ENCODE measurements around the gene MAPRE3.
A peak's percentile ranks its signal among the peaks of the same experiment; 100 is the strongest.
"Not testable (repeated sequence)": the region's sequence is repeated elsewhere in the genome, so short reads cannot be mapped to it uniquely, and the experiment has no call there.

The MAPRE3 gene

DNA sequence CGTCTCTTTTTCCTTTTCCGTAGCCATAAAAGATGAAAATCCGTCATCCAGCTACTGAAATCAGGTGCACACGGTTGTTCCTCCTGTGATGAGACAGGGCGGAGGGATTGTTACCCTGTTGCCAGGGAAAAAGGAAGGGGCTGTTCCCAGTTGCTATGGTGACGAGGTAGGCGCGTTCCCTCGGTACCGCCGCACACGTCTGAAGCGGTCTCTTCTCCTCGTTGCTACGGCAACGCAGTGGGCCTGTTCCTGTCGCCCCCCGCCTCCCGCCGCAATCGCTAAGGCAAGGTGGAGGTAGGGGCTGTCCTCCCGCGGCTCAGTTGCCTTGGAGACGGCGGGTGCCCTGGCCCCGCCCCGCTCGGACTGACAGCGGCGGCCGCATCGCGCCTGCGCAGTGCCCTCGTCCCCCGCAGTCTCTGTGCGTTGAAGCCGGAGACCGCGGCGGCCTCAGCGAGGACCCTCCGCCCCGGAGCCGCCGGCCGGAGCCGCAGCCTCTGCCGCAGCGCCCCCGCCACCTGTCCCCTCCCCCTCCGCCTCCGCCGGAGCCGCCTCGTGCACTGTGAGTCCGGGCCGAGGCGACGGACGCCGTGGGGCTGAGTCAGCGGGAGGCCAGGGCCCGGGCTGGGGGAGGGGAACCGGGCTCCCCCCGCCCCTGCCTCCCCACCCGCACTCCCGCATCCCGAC, at the start of gene MAPRE3:
Gene MAPRE3 (plus strand): TSS at position 394 of the 684 bp plus-strand sequence. CDS start 51,582 bp downstream, outside the sequence.
- DNase-seq, result peak; percentile 89

DNA sequence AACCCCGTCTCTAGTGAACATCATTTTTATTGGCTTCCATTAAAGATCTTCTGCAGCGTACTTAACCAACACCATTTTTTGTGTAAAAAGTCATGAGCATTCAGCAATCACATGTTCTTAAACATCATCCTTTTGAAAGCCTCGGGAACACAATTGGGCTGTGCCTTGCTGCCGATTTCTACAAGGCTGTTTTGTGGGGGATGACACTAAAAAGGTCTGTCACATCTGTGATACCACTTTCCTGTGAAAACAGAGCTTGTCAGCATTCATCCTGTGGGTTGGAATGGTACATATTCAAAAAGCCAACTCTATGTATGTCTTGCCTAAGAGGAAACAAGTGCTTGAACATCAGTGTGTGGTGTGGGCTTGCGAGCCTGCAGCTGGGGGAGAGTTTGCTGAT, 49.1 kb upstream of the MAPRE3 start:
- no peak for DNase-seq

DNA sequence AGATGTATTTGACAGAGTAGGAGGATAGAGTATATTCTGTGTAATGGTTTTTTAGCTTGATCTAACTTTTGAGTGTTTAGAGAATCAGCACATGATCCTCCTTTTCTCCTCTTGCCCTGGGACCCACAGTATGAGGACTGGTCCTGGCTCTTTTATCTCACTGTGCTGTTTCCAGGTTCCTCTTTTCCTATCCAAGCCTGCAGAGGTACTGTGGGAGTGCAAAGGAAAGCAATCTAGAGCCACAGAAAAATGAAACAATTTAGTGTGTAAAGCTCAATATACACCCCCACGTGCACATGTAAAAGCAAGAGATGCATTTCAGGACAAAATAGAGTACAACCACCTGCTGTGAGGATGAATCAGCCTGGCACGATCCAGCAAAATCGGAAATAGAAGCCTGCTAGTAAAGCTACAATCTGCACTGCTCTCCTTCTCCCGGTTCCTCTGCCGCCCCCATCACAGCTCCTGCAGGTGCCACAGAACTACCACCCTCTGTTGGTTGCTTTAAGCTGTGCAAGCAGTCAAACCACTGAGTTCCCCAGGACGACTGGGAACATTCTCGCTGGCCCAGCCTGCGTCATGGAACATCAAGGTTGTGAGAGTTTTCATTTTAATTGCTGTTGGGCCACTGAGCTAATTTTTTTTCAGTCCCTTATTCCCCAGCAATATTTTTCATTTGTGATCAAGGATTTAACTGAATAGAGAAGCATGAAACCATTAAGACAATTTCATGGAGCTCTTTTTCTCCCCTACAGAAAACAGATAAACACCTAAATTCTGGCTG, 47.8 kb upstream of the MAPRE3 start:
- no peak for DNase-seq

DNA sequence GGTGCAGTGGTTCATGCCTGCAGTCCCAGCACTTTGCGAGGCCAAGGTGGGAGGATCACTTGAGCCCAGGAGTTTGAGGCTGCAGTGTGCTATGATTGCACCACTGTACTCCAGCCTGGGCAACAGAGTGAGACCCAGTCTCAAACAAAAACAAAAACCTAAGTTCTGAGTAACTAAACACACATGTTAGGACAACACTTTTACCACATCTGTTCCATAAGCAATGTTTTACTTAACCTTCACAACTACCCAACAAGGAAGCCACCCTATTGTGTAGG, 47.3 kb upstream of the MAPRE3 start:
- DNase-seq, result not testable (repeated sequence)

DNA sequence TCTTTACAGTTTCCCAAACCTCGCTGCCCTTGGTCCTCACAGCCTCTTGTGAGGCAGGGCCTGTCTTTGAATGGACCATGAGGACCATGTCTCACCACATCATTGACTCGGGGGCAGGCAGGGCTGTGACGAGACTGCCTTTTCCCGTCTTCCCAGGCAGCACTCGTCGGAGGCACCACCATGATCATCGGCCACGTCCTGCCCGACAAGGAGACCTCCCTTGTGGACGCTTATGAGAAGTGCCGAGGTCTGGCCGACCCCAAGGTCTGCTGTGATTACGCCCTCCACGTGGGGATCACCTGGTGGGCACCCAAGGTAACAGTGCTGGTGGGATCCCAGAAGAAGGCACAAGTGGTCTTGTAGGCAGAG, 45.7 kb upstream of the MAPRE3 start:
- DNase-seq, result no peak

DNA sequence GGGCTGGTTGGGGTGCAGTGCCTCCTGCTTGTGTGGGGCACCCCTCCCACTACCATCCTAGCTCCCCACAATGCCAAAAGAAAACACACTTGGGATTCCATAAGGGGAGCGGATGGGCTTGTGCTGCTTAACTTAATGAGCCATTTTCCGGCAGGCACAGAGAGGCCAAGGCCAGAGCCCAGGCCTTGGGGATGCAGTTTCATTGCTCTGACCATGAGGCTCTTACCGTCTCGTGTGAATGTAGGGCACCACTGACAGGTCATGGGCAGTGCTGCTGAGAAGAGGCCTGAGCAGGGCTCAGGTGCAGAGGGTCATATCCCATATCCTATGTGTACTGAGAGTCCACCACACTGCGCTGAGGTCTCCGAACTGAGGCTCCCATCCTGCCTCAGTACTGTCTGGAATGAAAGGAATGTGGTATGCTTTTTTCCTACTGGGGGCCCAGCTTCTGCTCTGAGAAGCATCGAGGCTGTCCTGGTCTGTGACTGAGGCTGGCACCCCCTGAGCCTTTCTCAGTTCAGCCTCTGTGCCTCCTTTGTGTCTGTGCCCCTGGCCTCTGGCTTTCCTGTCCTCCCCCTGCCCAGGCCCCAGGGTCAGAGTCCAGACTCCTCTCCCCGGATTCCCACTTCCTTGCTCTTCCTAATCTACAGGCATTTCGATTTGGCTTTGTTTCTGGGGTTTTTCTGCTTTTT, 45.2 kb upstream of the MAPRE3 start:
- no peak for DNase-seq

DNA sequence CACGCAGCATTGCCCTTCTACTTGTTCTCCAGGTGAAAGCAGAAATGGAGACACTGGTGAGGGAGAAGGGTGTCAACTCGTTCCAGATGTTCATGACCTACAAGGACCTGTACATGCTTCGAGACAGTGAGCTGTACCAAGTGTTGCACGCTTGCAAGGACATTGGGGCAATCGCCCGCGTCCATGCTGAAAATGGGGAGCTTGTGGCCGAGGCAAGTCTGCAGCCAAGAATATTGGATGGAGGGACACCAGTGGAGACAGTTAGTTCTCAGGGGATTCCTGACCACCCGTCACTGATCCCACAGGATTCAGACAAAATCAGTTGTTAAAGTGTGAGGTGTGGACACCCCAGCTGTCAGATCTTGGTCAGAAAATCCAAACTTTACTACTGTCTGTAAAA, 43.2 kb upstream of the MAPRE3 start:
- no peak for DNase-seq

DNA sequence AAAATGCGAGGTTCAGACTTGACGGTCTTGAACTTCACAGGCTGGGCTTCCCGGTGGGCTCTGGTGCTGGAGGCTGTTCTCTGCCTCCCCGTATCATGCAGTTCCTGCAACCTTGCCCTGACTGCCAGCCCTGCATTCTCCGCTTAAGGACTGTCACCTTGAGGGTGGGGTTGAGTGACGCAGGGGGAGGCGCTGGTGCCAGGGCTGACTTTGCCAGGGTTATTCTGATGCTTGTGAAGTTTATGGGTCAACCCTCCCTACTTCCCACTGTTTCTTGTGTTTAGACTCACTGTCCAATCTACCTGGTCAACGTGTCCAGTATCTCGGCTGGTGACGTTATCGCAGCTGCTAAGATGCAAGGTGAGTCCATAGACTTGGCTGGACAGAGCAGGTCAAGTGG, 37.5 kb upstream of the MAPRE3 start:
- DNase-seq, result no peak

DNA sequence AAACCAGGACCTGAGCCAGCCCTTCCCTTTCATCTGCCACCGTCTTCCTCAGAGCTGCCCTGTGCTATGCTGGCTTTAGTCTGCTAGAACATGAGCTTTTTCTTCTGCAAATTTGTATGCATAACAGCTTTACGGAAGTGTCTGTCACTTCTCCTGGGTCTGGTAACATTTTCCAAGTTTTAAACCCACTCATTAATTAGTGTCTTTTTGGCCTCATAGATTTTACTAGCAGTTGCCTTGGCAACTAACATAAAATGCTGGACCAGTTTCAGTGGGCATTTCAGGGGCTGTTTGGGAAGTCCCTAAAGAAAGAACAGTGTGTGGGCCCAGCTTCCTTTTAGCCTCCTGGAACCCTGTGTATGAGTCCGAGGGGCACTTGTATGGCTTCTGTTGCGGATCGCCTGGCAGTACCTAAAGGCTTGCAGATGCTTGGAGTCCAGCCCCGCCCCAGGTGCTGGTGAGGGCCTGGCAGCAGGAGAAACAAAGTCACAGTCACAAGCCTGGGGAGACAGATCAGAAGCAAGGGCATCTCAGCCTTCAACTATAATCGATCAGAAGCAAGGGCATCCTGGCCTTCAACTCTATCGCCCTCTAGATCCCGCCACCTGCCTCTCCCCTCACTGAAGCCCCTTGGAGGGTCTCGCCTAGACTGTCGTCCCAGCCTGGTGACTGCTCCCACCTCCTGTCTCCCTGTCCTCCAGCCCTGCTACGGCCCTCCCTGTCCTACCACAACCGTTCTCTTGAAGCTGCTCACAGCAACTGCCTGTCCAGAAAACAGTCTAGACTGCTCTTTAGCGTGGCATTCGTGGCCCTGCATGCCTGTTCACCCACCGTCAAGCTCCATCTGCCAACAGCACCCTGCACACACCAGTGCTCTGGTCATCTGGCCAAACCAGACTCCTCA, 36.8 kb upstream of the MAPRE3 start:
- no peak for DNase-seq

DNA sequence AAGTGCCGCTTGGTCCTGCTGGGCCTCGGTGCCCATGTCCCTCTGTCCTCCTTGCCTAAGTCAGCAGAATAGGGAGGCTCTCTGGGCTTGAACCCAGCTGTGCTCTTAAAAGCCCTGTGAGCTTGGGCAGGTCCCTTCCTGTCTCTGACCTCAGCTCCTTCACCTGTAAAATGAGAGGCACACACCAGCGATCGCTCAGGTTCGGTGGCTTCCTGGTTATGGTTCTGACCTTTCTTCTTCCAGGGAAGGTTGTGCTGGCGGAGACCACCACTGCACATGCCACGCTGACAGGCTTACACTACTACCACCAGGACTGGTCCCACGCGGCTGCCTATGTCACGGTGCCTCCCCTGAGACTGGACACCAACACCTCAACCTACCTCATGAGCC, 36.1 kb upstream of the MAPRE3 start:
- DNase-seq, result no peak

DNA sequence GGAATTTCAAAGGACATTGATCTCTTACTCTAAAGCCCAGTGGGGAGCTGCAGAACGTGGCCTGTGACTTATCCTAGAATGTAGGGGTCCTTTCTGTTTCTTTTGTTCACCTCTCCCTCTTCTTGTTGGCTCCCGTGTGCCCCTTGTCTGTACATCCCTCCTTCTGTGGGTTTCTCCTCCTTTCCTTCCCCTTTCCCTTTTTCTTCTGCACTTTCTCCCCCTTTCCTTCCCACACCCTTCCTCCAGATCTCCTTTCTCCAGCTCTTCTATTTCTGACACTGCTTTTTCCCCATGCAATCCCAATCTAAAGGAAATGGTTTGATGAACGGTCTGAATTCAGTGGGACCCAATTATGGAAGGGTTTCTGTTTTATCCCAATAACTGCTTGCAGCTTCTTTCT, 35.5 kb upstream of the MAPRE3 start:
- DNase-seq, result no peak

DNA sequence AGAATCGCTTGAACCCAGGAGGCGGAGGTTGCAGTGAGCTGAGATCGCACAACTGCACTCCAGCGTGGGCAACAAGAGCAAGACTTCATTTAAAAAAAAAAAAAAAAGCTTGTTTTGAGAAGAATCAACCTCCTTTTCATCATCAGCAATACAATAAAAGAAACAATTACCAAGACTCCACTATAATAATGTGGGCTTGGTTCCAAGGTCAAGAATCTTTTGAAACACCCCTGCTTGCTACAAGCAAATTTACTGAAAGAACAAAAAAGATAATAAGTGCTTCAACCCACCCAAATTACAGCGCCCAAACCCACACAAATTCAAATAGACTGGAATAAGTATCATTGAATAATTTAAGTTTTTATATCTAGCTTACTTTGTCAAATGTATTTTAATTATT, 33.6 kb upstream of the MAPRE3 start:
- no peak for DNase-seq

DNA sequence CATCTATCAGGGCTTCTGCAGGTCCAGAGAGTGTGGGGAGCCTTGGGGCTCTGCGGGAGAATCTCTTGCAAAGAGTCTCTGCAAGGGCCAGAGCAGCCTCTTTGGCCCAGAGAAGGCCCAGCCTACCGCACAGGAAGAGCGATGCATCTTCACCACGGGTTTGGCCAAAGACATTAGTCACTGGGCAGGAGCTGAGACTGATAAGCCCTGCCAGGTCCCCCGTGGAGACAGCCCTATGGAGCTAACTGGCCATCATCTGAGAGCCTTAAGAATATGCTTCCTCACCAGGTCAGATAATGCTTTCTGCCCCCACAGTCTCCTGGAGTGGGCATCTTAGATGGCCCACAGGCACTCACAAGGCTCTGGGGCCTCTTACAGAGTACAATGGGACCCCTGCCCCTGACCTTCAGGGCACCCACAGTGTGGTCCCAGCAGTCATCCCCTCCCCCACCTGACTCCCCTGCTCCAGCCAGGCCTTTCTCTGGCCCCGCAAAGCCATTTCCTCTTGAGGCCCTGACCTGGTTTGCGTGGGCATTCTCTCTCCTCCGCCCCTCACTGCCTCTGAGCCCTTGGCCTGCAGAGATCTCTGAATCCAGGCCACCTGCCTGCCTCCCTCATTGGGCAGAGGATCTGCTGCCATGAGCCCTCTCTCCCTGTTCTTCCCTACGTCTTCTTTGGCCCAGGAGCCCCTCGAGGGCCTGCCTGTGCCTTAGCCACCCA, 31.9 kb upstream of the MAPRE3 start:
- no peak for DNase-seq

DNA sequence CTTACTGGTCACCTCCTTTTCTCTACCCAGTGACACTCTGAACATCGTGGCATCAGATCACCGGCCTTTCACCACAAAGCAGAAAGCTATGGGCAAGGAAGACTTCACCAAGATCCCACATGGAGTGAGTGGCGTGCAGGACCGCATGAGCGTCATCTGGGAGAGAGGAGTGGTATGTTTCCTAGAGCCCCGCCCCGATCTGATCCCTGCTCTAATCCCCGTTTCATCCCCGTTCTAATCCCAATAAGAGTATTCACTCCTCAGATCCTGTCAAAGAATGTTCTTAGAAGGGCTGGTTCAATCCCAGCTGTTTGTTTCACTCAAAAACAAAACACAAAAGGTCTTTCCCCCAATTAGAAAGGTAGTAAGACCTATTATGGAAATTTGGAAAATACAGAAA, 30.4 kb upstream of the MAPRE3 start:
- DNase-seq, result no peak

DNA sequence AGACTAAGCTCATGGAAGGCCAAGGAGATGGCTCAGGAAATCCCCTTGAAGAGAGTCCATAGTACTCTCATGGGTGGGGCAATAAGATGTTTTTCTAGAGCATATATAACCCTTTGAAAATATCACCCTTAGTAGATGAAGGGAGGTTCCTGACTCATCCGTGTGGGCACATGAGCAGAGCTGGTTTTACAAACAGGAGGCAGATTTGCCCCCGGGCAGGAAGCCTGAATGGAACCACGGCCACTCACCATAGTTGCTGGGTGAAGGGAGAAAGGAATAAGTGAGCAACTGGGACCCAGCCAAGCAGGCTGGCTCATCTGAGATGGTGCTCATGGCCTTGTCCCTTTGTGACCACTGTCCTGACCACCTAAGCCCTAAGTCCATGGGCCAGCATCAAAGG, 29.0 kb upstream of the MAPRE3 start:
- DNase-seq, result no peak

DNA sequence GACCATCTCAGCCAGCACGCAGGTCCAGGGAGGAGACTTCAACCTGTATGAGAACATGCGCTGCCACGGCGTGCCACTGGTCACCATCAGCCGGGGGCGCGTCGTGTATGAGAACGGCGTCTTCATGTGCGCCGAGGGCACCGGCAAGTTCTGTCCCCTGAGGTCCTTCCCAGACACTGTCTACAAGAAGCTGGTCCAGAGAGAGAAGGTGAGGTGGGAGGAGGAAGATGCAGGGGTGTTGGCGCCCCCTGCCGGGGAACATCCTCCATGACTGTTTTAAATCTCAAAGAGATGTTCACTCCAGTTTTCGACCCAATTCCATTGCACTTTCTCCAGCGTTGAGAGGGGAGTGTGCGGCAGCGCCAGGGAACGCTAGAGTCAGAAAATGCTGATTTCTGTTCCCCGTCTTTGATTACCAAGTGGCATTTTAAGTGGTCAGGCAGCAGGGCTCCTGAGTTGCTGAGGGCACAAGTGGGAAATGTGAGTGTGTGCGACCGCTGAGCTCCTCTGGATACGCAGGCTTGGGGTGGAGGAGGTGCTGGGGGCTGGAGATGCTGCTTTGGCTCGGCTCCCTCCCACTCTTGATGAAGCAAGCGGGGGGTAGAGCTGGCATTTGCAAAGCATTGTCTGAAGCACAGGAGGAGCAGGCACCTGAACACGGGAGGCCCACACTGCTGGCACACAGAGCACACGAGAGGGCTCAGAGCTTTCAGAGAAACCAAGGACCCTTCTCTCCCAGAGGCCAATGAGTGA, 27.7 kb upstream of the MAPRE3 start:
- peak; percentile 34 for DNase-seq

DNA sequence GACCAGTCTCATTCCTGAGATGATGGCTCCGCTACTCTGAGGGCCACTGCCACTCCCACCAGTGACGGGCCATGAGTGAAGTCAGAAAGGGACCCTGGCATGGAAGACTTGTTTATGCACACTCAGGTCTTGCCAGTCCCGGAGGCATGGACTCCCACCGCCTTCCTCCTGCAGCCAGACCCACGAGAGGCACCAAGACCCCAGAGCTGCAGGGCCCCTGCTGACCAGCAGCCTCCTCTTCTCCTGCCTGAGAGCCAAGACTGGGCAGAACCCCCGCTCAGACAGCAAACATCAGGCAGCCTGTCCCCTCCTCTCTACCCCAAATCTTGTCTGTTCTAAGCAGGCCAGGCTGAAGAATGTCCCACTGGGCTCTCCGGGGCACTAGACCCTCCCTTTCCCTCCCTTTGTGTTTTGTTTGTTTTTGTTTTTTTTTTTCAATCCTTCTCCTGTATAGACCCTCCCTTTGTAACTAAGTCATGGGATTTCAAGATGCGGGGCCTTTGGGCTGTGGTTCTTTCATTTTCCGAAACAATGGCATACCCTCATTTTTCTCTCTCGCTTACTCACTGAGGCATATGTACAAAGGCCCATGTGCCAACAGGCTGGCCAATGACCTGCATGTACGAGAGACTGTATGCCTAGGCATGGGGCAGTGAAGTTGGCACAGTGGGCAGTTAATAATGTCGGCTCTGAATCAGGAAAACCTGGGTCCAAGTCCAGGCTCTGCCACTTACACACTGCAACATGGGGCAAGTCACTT, 24.3 kb upstream of the MAPRE3 start:
- DNase-seq, result no peak

DNA sequence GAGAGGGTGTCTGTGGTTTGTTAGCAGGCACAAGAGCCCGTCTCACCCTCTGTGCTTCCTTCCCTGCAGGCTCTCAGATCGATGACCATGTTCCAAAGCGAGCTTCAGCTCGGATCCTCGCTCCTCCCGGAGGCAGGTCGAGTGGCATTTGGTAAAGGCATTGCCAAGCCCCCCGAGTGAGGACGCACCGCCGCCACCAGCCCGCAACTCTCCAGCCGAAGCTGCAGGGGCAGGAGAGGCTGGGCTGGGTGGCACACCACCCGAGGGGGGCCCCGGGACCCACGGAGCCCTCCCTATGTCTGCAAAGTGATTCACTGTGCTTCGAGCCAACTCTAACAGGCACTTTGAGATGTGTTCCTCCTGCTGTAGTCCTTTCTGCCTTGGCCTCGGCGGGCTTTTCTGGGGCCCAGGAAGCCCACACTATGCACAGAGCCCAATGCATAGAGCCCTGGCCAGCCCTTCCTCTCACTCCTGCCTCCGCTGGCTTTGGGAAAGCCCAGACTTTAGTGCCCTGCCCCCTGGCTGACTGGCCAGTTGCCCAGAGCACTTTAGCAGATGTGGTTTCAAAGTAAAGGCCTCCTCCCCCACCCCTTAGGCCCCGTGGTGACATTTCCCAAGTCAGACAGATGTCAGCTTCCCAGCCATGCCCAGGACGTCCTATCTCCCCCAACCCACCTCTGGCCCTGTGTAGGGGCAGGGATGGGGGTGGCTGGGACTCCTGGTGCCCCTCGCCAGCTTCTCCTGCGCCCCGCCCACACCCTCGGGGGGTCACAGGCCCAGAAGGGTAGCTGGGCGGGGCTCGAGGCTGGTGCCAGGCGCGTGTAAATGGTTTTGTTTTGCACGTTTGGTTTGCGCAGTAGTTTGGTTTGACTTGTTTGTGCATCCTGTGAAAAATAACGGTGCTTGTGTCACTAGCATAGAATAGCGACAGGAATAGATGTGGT, 23.3 kb upstream of the MAPRE3 start:
- DNase-seq, result no peak

DNA sequence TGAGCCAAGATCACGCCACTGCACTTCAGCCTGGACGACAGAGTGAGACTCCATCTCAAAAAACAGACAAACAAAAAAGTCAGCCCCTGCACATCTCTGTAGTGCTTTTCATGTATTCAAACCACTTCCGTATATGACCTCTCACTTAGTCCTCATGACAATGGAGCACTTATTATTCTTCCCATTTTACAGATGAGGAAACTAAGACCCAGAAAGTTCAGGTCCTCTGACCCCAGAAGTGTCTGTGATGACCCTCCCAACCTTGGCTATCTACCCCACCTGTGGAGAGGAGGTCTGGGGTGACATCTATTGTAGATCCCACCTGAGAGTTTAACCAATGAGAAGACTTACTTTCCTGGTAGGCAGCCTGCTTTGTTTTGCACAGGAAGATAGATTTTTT, 21.6 kb upstream of the MAPRE3 start:
- DNase-seq, result no peak

DNA sequence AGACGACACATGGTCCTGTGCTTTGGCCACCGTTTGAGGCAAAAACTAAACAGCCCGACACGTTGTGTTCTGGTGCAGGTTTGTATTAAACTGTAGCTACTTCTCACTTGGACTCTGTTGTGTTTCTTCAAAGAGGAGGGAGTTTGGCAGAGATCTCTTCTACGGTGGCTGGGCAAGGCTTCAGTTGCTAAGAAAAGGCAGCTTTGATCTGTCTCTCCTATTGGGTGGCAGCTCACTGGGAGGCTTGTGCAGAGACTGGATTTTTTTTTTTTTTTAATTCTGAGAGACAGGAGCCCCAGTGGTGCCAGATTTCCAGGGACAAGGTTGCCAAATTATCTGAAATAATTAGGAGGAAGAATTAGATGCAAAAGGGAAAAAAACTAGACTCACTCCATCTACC, 20.2 kb upstream of the MAPRE3 start:
- no peak for DNase-seq

Data from NCI-H1436 (cell line).